HG03103 (cell line): ENCODE results near the gene LGMN.
"Not testable (repeated sequence)": the region's sequence is repeated elsewhere in the genome, so short reads cannot be mapped to it uniquely, and the experiment has no call there.

Experiments
- ATAC-seq: cut with Tn5 transposase; IDR thresholded peaks from one replicate; pipeline ENCODE4 v1.9.1; 2021; ENCODE audit warnings: low read depth; ENCODE audit not compliant: unreplicated experiment

LGMN gene

GRCh38 chr14:92680330-92680729, 68.1 kb downstream of the LGMN start:
- ATAC-seq, result not testable (repeated sequence)

DNA sequence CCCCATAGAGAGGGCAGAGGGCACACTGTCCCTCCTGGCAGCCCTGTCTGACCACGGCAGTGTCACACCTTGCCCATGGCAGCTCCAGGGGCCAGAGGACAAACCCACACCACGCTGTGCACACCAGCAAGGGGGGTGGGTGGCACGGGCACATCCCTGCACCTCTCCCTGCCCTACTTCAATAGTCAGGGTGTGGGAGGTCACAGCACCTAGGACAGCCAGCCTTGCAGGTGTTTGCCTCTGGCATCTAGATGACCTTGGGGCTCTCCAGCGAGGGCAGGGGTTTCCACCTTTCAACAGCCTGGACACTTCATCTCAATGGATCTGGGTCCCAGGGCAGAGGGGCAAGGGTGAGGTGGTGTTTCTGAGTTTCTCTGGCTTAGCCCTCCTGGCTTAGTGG, 69.2 kb downstream of the LGMN start:
- no peak for ATAC-seq

DNA sequence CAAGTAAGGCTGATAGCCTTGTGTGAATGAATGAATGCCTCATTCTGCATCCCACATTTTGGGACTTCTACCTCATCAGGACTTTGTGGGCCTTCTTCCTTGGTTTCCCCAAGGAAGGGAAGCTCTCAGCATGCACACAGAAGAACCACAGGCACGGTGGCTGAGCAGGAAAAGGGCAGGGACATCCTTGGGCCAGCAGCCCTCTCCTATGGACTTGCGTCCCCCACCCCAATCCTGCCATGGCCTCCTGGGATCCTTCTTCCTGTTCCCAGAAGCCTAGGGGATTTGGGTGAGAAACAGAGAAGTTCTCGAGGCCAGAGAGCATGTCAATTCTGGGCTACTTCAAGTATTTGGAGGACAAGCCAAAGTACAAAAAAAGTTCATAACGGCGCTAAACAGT, 69.7 kb downstream of the LGMN start:
- no peak for ATAC-seq

- no peak for ATAC-seq
These were observed 70.5 kb downstream of the LGMN start for GRCh38 chr14:92677955-92678354.

DNA sequence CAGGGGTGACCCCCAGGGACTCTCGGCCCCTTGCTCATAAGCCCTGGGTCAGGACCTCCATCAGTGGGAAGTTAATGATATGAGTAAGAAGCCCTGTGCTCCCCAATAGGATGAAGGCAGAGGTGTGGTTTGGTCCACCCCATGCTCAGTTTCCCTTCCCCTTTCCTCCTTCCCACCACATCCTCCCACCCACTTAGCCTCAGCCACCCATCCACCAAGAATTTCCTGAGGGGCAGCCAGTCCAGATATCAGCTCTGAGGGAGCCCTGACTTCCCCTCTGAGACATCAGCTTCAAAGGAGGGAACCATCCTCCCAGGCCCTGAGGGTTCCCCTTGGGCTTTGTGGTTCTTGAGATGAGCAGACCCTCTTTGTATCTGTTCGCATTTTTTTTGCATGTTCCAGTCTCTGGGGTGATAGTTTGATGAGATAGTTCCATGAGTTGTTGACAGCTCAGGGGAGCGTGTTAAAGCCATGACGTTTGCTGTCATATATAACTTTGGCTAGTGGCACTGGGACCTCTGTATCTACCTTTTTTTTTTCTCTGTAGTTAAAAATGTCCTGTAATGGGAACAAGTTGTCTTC, 71.2 kb downstream of the LGMN start:
- peak; percentile 65 for ATAC-seq

GRCh38 chr14:92676403-92677086, 71.9 kb downstream of the LGMN start:
- no peak for ATAC-seq

- no peak for ATAC-seq
These were observed 72.5 kb downstream of the LGMN start for GRCh38 chr14:92675976-92676375.

- ATAC-seq, result no peak
These were observed 73.0 kb downstream of the LGMN start for GRCh38 chr14:92675421-92675820.

DNA sequence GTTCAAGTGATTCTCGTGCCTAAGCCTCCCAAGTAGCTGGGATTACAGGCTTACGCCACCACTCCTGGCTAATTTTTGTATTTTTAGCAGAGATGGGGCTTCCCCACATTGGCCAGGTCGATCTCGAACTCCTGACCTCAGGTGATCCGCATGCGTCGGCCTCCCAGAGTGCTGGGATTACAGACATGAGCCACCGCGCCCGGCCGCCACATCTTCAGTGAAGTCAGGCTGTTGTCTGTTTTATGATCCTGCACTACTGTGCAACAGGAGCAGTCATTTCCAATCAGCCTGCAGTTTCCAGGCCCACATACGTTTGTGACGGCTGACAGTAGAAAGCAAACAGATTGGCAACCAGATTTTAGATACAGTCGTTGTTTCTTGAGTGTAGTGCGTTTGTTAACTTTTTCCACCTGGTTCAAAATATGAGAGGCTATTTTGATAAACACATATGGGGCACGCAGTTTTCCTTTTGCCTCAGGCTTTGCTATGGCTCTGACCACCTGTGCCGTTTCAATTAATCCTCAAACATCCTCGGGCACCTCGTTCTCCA, 74.8 kb downstream of the LGMN start:
- ATAC-seq, result no peak

DNA sequence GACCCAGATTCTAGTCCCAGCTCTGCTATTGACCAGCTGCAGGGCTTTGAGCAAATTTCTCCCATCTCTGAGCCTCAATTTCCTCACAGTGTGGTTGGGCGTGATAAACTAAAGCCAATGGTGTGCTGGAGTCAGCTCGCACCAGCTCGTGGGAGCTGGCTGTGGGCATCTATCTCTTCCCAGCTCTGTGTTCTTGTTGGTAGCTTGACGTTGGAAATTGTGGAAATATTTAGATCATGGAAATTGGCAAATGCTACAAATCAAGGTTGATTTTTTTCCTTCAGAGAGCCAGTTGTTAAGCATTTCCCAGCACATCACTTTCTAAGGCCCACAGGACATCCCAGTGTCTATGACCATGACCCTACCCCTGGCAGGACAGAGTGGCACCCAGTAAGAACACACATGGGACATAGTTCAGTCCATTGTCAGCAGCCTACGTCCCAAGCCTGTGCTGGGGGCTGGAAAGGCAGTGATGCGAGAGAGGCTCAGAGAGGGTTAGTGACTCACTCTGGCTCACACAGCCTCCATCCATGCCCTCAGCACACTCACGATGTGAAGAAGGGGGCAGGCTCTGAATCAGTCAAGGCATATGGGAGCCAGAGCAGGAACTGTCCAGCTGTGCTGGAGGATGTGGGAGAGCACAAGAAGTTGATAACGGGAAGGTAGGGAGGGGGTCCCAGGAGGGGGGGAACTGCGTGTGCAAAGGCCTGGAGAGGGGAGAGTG, 77.6 kb downstream of the LGMN start:
- ATAC-seq, result no peak

DNA sequence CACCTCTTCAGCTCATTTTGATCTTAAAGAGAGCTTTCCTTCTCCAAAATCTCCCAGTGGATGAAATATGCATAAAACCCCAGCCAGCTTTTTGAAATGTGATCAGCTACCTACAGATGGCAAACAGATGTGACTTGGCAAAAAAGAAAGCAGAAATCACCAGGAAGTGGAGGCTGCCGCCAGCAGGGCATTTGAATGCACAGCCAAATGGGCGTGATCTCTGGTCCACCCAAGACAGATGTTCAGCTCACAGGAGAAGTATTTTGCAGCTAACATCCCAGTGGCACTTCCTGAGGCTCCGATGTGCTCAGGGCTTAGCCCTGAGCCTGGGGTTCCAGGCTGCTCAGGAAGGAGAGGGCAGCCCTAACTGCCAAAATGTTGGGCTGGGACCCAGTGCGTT, 78.3 kb downstream of the LGMN start:
- ATAC-seq, result no peak

DNA sequence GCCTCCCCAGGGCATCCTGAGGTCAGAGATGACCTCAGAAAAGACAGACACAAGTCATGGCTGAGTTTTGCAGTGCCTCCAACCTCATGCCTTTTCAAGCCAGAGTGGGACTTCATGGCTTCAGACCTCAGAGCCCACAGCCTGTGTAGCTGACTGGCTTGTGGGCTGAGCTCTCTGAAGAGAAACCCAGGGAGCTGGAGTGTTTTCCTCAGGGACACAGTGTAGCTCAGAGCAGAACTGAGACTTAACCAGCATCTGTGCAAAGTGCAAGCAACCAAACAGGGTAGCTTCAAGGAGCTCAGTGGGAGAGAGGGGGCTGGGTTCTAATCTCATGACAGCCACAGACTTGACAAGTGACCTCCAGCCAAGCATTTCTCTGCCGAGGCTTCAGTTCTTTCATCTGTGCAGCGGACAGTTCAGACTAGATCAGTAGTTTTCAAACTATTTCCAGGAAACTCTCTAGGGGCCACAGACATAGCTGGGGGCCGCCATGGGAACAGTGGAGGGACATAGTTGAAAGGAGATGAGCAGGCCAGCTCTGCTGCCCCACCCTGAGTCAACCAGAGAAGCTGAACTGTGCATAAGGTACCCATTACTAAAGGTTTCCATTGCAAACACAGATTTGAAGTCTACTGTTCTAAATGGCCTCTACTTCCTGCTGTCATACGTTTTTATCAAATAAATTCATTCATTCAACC, 80.0 kb downstream of the LGMN start:
- ATAC-seq, result no peak

DNA sequence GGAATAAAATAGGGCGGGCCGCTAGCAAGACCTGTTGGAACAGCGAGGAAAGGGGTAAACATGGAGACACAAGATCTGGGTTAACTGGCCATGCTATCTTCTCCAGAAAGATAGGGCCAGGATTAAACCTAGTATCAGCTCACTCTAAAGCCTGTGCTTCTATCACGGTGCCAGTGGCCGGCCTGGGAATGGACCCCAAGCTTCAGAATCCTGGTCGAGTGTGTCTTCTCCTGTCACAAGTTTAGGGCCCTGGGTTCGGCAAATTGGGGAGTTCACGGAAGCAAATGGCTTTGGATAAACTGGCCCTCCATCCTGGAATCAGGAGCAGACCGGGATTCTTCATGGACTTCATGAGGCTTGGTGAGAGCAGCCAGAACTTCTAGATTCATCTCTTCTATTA, 82.2 kb downstream of the LGMN start:
- ATAC-seq, result no peak

GRCh38 chr14:92665661-92666110, 82.7 kb downstream of the LGMN start:
- no peak for ATAC-seq

- ATAC-seq, result no peak
These were observed 85.4 kb downstream of the LGMN start for GRCh38 chr14:92663049-92663448.

DNA sequence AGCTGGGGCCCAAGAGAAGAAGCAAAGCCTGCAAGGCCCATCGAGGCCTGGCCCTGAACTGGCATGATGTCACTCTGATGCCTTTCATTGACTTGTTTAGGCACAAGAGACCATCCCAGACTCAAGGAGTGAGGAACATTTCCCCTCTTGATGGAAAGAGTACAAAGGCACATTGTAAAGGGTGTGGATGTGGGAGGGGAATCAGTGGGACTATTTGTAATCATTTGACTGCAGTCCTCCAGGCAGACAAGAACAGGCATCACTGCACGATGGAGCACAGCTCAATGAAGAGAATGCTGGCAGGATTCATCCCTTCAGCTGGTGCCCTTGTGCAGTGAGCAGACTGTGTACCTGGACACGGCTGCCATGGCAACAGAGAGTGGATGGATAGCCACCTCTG, 87.9 kb downstream of the LGMN start:
- no peak for ATAC-seq

DNA sequence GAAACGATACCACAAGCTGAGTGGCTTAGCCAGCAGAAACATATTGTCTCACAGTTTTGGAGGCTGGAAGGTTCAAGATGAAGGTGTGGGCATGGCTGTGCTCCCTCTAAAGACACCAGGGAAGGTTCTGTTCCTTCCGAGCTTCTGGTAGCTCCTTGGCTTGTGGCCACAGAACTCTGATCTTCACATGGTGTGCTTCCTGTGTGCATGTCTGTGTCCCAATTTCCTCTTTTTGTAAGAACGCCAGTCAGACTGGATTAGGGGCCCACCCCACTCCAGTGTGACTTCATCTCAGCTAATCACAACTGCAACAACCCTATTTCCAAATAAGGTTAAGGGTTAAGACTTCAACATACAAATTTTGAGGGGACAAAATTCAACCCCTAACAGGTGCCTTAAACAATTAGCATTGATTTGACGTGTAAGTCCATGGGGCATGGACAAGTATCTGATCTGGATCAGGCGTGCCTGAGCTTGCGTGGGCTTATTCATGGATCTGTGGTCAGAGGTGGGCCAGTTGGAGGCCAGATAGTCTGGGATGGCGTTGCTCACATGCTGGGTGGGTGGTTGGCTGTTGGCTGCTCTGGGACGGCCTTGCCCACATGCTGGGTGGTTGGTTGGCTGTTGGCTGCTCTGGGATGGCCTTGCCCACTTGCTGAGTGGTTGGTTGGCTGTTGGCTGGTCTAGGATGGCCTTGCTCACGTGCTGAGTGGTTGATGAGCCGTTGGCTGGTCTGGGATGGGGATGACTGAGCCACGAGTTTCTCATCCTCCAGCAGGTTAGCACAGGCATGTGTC, 88.5 kb downstream of the LGMN start:
- no peak for ATAC-seq

GRCh38 chr14:92658684-92659083, 89.7 kb downstream of the LGMN start:
- ATAC-seq, result no peak

- no peak for ATAC-seq
These were observed 90.3 kb downstream of the LGMN start for GRCh38 chr14:92658160-92658559.

DNA sequence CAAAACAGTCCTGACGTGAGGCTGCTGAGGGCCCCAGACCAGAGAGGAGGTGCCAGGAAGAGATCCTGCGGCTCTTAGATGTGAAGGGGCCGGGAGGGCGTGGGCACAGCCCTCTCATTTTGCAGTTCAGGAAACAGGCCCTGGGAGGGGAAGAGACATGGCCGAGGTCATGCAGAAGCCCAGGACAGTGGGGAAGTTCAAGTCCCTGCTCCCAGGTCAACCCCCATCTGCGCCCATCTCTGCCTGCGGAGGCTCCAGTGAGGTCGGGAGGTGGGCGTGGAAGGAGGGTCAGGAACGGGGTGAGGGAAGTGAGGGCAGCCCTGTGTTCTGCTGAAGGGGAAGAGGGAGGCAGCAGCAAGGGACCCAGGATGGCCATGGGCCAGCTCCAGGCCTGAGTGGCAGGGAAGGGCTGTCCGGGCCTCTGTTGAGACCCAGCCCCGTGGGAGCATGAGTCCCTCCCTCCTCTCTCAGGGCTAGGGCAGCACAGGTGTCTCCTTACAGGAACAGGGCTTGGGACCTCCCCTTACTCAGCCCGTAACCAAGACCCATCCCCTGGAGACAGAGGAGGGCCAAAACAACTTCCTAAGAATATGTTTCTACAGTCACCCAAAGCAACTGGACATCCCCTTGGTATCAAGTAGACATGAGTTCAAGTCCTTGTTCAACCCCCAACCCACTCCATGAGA, 90.8 kb downstream of the LGMN start:
- no peak for ATAC-seq
